Dermis microvascular lymphatic vessel endothelial cell (primary cell): Measurements from ENCODE around the gene P3R3URF. TPM values are rescaled to one million over a fixed set of nuclear protein-coding genes. Genes with fewer than 3 reads are reported as not detected.

Experiments used
- DNase-seq, 2 donors: peaks; one replicate each; pipeline versions ENCODE4 v3.0.0 to v3.0.0-alpha.2; 2010; ENCODE audit warnings: low read depth in 2 of 2
- total RNA-seq: library from RNA; depleted of rRNA; stranded (reverse); fragments of >200 nt; gene quantifications from 2 replicates; pipeline ENCODE4 v1.2.1, GENCODE V29; 2014

The P3R3URF gene
- total RNA-seq, 1 donor from 2014 or later = not detected

DNA sequence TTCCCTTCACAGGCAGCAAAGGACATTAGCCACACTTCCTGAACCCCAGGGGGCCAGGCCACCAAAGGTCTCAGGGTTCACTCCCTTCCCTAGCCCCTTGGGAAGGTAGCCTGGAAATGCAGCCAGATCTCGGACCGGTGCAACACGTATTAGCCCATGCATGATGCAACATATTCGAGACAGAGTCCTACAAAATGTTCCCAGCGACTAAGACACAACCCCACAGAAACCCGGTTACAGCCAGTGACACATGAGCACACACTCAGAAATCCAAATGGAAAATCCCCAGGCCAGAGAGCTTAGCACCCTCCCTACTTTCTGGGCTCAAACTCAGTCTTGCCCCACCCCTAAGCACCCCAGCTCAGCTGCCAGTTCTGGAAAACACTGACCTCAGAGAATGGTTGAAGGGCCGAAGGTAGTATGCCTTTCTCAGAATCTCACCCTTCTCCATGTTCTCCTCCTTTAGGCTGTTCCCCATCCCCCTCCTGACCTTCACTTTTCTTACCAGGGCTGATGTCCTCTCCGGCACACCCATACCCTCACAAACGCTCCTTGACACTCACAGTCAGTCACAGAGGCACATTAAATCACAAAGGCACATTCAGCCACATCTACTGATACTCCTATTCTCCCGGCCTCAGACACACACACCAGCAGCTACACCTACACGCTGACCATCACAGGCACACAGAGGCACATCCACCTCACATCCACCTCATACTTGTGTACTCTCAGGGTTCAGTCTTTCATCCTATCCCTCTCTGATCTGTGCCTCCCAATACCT lies 1.6 kb downstream of the P3R3URF start, which contains the start of gene TSPAN1:
Gene TSPAN1, plus strand, starts transcription at position 640 of the 784 bp plus-strand sequence. CDS start 6,021 bp downstream, outside the sequence.
- DNase-seq = no peak

DNA sequence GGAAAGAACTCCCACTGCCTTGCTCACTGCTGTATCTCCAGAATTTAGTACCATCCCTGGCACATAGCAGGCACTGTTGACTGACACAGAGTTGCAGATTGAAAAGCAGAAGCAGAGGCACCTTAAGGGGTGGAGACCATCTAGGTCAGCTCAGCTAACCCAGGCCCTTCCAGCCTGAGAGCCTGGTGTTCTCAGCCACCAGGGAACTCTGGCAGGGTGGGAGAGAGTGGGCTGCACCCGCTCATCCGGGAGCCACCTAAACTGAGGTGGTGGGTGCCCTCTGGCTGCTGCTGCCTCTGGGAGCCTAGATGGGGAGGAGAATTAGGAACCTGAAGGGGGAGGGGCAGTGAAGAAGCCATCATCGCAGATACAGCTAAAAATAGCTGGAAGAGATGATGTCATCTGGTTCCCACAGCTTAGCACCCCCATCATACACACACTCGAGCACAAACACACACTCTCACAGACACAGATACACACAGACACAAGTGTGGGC lies 2.9 kb downstream of the P3R3URF start:
- no peak for DNase-seq

DNA sequence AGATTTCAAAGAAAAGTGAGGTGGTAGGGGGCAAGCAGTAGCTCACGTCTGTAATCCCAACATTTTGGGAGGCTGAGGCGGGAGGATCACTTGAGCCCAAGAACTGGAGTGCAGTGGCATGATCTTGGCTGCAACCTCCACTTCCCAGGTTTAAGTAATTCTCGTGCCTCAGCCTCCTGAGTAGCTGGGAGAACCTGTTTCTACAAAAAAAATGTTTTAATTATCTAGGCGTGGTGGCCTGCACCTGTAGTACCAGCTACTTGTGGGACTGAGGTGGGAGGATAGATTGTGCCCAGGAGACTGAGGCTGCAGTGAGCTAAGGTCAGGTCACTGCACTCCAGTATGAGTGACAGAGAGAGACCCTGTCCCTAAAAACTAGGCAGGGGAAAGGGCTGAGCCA lies 4.0 kb downstream of the P3R3URF start:
- DNase-seq = no peak

DNA sequence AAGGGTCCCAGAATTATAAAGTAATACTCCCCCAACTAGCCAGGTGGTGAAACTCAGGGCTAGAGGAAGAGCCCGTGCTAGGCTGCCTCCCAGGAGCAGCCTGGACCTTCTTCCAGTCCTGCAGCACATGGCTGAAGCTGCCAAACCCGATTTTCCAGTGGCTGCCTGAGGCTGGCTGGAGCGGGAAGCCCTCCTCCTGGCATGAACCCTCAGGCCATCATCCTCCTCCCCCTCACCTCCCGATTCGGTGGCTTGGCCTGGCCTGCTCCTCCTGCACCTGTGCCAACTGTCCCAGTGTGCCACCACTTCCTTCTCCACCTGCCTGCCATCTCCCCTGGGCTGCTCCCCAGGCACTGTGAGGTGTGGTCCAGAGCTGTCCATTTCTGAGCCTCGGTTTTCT lies 4.4 kb downstream of the P3R3URF start:
- no peak for DNase-seq

DNA sequence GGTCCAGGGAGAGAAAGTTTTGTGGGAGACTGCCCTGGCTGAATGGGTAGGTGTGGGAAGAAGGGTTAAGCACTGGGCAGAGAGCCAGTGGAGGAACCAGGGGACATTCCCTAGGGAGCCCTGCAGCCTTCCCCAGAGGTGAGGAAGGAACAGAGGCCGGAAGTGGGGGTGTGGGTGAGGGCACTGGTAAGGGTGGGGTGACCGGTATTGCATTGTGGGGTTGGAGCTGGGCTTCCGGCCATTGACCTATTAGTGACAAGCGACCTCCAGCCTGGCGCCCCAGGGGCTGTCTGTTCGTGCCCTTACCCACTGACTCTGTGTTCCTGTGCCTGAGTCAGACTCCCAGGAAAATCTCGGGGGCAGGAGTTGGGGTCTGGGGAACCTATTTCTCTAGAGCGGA lies 4.9 kb downstream of the P3R3URF start:
- DNase-seq = peak in 1 of 2 donors; percentile 19

DNA sequence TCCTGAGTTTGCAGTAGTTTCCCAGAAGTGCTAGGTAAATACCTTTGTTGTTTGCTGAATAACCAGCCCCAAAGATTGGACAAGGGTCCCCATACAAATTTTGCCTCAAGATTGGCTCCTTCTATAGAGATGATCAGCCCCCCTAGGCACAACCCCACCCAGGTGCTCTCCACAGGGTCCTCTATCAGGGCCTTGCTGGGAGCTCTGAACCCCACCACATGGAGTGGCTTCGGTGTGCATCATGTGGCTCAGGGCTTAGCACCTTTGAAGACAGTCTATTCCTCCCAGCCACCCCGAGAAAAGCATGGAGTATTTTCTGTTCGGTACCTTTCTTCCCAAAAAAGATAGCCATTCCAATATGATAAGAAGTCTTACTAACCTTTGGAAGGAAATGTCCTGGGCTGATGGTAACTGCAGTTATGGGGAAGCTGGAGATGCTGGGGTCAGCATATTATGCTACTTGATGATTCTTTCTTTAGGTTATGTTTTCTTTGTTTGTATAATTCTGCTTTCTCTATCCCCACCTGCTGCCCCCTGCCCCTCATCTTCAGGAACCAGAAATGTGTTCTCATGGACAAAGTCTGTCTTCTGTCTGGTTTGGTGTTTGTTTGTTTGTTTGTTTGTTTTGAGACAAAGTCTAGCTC lies 6.4 kb downstream of the P3R3URF start:
- no peak for DNase-seq

DNA sequence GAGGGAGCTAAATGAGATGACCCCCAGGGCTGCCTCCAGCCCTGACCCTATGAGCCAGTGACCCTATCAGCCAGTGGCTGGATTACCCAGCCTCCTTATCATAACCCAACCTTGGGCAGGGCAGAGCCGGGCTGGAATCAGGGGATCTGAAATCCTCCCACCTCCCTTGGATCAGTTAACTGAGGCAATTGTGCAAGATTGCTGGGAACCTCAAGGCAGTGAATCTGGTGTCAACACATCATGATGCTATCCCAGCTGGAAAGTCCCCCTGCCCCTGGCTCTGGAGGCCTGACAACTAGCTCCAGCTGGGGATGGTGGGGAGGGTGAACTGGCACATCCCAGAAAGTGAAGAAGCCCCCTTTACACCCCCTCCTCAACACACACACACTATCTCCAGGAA lies 7.8 kb downstream of the P3R3URF start:
- DNase-seq = no peak

DNA sequence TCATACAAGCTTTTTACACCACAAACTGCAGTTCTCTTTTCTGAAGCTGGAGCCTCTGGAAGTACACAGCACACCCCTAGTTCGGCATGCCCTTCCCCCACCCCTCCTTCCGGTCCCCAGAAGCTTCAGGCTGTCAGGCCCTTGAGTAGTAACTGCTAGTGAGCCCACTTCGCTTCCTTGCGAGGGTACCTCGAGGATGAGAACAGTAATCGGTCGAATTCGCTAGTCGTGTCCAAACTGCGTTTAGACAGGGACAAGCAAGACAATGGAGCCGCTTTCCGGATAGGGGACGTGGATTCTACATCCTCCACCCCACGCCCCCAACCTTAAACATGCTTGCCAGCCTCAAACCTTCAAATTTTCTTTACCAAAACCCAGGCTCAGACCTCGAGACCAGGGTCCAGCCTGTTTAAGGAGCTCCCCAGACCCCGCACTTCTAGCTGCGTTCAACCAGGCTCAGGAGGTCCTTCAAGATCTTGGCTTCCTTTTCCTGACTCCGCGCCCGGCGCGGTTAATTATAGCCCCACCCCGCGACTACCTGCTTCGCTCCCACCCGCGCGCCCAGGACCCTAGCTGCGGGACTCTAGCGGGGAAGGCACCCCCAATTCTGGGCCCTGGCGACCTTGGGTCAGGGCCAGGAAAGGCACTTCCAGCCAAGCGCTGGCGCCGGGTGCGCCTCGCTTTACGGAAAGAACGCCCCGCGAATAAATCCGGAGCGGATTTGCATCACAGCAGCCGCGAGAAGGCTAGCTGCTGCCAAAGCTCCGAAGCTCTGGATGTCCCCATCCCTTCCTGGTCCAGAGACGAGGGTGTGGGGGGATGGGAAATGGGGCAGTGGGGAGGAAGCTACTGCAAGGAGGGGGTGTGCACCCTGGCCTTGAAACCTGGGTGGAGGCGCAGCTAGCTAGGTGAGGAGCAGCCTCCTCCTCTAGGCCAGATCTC lies 9.5 kb downstream of the P3R3URF start:
- peak; percentile 27 to 52 for DNase-seq

DNA sequence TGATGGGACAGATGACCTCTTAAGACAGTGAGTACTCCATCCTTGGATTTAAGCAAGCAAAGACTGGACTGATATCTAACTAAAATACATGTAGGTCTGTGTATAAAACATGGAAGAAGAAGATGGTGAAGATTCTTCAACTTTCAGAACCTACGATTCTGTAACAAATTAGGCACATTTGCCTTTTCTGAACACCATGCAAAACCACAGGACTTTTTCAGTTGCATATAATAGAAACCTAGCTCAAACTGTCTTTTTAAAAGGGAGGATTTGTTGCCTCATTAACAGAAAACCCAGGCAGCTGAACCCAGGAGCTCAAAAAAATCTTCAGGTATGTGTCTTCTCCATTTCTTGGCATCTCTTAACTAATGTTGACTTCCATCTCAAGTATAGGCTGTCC lies 16.1 kb downstream of the P3R3URF start:
- DNase-seq = no peak

DNA sequence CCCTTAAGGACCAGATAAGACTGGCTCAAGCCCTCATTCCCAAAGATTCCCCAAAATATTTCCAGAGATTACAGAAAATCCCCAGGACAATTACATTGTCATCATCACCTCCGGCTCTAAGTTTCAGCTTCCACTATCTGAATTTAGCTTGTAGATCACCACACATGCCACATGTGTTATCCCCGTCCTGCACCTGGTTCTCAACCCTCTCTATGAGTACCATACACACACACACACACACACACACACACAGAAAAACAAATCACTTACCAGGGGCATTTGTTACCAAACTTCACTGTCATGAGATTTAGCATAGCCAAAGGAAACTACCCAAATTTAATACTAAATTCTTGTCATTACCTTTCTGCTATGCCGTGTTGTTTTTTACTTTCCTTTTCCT lies 16.8 kb downstream of the P3R3URF start:
- no peak for DNase-seq

DNA sequence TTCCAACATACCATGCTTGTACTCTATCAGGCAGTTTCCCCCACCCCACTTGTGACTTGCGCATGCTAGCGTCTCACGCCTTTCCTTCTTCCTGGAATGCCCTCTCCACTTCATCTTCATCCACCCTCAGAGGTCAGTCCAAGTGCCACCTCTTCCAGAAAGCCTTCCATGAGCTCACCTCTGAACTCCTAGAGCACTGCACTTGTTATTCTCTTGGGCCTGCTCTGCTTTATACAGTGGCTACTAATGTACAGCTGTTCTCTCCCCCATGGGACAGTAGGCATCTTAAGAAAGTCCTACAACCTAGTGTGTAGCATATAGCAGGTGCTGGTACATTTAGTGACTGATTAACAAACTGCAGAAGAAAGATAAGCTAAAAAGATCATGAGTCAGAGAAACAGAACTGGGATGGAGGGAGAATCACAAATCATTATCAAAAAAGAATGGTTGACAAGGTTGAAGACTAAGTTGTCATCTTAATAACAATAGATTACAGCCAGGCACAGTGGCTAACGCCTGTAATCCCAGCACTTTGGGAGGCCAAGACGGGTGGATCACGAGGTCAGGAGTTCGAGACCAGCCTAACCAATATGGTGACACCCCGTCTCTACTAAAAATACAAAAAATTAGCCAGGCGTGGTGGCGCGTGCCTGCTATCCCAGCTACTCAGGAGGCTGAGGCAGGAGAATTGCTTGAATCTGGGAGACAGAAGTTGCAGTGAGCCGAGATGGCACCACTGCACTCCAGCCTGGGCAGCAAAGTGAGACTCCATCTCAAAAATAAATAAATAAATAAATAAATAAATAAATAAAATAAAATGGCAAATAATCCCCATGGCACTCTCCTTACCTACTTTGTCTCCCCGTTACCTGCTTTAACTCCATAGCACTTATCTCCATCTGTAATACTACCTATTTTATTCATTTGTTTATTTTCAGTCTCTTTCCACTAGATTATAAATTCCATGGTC lies 17.7 kb downstream of the P3R3URF start:
- DNase-seq = no peak

DNA sequence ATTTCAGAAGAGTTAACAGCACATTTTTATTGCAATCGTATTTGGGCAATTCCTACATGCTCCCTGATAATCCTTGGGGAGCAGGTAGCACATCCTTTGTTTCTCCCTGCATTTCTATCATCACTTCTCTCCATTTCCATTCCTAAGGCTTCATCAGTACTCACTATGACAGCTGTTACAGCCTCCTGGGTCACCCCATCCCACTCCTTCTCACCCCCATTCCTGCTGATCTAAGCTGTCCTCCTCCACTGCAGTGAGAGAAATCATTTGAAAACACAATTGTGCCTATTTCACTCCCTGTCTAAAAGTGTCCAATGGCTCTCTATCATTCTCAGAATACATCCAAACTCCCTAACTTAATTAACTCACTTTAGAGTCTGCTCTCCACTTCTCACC lies 18.4 kb downstream of the P3R3URF start:
- DNase-seq = no peak

DNA sequence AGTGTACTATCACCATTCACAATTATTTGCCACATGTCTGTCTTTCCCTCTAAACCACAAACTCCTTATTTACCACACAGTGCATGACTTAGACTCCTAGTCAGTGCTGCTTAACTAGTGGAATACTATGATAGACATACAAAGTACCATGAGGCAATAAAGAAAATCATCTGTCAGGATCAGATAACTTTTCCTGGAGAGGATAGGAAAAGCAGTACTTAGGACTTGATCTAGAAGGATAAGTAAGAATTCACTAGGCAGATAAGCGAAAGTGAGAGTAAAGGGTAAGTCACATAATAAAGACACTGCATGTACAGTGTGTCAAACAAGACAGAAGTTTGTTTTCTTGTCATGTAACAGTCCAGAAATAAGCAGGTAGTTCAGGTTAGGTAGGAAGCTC lies 22.6 kb downstream of the P3R3URF start:
- DNase-seq = no peak

DNA sequence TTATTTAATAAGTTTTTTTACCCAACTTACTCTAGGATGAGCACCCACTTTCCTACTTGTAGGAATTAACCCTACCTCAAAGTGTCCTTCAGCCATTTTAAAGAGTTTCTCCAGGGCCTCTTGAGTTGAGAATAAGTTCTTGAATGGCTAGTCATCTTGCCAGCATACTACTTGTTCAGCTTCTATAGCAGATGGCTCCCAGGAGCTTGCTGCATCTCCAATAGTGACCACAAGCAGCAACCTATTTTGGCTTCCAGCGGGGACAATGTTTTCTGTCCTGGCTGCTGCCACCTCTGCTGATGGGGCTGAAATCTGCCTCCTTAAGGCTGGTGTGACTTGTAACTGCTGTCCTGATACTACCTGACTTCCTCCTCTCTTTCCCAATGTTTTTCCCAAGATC lies 23.1 kb downstream of the P3R3URF start:
- DNase-seq = no peak

DNA sequence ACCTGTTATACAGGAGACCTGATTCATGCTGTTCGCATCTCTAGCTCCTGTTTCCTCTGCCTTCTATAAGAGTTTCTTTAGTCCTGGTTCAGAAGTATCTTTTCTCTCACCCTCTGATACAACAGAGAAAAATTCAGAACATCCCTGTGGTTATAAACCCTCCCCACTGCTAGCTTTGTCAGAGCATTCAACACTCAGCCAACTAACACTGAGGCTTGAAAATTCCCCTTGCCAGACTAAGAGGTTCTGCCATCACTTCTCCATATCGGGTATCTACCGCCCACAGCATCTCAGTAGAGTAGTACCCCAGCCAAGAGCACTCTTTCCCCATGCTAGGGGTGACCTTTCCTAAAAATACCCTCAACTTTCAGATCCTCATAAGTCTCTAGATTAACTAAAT lies 24.3 kb downstream of the P3R3URF start:
- no peak for DNase-seq

DNA sequence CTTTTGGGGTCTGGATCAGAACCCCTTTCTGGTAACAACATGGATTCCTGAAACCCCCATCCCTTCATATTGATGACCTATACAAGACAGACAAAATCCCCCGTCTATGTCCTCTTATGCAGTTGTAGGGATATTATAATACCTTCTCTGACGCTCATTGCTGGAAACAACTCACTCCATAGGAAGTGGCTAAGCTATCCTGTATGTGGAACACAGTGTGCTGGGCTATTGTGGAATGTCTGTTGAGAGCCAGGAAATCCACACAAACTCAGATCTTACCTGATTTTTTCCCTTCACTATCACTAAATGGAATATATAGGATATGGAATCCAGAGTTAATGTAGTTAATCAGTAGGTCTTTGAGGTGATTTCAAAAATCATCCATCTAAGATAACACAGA lies 26.2 kb downstream of the P3R3URF start:
- DNase-seq = peak; percentile 68 to 71

DNA sequence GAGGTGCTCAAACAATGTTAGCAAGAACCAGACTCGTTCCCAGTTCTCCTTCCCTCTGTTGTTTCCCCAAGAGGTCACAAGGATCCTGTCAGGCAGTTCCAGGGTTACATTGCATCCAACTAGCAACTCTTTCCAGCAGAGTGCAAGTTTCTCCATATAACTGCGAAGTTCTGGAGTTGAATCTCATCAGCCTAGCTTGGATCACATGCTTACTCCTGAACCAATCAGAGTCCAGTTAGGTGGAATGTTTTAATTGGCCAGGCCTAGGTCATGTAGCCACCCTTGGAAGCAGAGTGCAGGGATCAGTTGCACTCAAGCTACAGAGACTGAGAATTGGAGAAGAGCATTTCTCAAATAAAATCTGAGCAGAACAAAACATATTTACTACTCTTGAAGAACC lies 28.0 kb downstream of the P3R3URF start:
- DNase-seq = no peak

DNA sequence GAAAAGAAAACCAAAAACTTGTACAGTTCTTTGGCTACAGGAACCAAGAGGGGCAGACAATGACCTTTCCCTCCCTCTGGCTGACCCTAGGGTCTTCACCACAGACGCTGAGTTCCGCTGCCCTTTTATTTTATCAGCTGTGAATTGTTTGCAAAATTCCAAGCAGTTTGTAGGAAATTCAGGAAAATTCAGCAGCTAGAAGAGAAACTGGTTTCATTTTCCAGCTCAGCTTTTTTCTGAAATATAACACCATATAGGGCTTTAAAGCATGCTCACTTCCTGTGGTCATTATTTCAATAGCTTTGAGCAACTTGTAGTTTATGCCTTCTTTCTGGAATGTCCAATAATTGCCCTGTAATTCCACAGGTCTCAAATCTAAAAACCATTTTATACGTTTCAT lies 38.4 kb downstream of the P3R3URF start:
- peak; percentile 56 to 74 for DNase-seq

DNA sequence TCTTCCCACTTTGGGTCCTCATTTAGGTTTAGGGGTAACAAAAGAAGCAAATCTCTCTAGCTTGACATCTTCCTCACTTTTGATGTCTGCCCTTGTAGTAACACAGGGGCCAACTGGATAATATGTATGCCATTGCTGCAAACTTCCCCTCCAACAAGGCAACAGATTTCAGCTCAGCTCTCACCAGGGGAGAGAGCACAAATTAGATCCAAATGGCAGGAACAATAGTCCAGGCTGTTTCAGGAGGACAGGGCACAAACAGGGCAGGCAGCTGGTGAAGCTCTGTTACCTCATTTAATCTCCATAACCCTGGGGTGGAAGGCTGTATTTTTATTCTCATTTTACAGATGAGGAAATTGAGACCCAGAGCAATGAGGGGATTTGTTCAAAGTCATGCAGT lies 39.6 kb downstream of the P3R3URF start:
- no peak for DNase-seq

DNA sequence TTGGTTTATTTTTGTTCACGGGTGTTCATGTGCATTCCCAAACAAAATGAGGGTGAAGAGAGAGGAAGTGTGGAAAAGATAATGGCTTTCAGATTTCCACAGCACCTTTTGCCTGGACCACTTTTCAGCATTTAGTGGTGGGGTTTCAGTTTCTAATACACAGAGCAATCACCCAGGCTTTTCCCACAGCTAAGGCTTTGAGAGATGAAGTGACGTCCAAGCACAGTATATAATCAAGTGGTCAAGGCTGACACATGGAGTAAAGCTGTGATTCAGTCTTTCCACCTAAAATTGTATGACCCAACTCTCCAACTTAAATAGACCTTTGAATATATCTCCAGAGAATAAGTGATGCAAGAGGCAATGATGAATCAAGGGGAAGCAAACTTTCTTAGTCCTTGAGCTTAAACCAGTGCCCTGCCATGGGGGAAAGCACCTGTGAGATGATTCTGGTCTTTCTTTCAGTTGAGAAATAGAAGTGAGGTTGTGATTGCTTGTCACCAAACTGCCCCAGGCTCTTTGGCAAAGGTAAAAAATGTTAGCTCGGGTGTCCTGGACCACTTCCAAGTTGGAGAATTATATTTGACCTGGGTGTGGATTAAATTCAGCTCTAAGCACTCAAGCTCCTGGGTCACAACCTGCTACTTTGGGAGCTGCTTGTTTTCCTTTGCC lies 41.5 kb downstream of the P3R3URF start:
- DNase-seq = peak in 1 of 2 donors; percentile 28
